ENCODE results near the gene LETMD1. TPM values are rescaled to one million over a fixed set of nuclear protein-coding genes. Genes with fewer than 3 reads are reported as not detected.
A peak's percentile ranks its signal among the peaks of the same experiment; 100 is the strongest.

LETMD1 gene
- total and polyA plus RNA-seq, 8 donors: 34.3 to 59.5 (median 49.8) TPM

- ATAC-seq (no peak), DNase-seq (peak in 1 of 6 donors; percentile 24), FAIRE-seq (no peak)
- H3K36me3 ChIP-seq: no peaks in the 10 kb centered on the region
- intact Hi-C loops (cut with DNase I): no loop called here
- H3K4me3 ChIP-seq: no peak overlapping the region
- H3K9me3 ChIP-seq: no peaks in the 10 kb centered on the region
- H3K4me1 ChIP-seq: peaks cover 2 to 10% (median 5%) of the 10 kb centered on the region in 3 donors
- no peaks in the 10 kb centered on the region for H3K27me3 ChIP-seq
- 12 to 16% methylated on average over 9 of the region's 9 CpGs for whole genome bisulfite sequencing, 2 donors
- H3K27ac ChIP-seq: peak overlapping the region in 1 of 4 donors; percentile 16
- TF ChIP-seq CTCF (IDR thresholded peaks at IDR 0.05): peak in 1 of 4 donors; percentile 11
These were observed 19.9 kb upstream of the LETMD1 start for GRCh38 chr12:51028126-51028812.

- WGBS, 2 donors: 42 to 59% methylated on average over 5 of the region's 5 CpGs
- no peak overlapping the region for H3K4me3 ChIP-seq
- TF ChIP-seq CTCF (IDR thresholded peaks at IDR 0.05): no peak
- H3K9me3 ChIP-seq: no peaks in the 10 kb centered on the region
- DNase-seq (no peak), FAIRE-seq (no peak), ATAC-seq (no peak)
- no peaks in the 10 kb centered on the region for H3K27me3 ChIP-seq
- no peaks in the 10 kb centered on the region for H3K36me3 ChIP-seq
- H3K27ac ChIP-seq: peak overlapping the region in 1 of 4 donors; percentile 16
- intact Hi-C loops (cut with DNase I): no loop called here
- peaks cover 0 to 5% (median 0%) of the 10 kb centered on the region in 3 donors for H3K4me1 ChIP-seq
These were observed 19.3 kb upstream of the LETMD1 start for GRCh38 chr12:51028813-51029150.

GRCh38 chr12:51033048-51033447 is 15.1 kb upstream of the LETMD1 start:
- intact Hi-C loops (cut with DNase I): no loop called here
- Histone ChIP-seq H3K9me3 (no peaks in the 10 kb centered on the region), H3K27ac (no peak overlapping the region), H3K36me3 (no peaks in the 10 kb centered on the region), H3K27me3 (no peaks in the 10 kb centered on the region), H3K4me1 (no peaks in the 10 kb centered on the region), H3K4me3 (no peak overlapping the region)
- no peak for ATAC-seq
- WGBS, 2 donors: 63 to 82% methylated on average over 2 of the region's 2 CpGs
- no peak for DNase-seq
- no peak for FAIRE-seq
- no peak for TF ChIP-seq CTCF (IDR thresholded peaks at IDR 0.05)

GRCh38 chr12:51033457-51034089 is 14.6 kb upstream of the LETMD1 start:
- ATAC-seq: no peak
- Histone ChIP-seq H3K36me3 (no peaks in the 10 kb centered on the region), H3K4me1 (no peaks in the 10 kb centered on the region), H3K27me3 (no peaks in the 10 kb centered on the region), H3K4me3 (no peak overlapping the region), H3K9me3 (no peaks in the 10 kb centered on the region), H3K27ac (no peak overlapping the region)
- DNase-seq: no peak
- FAIRE-seq: no peak
- TF ChIP-seq CTCF (IDR thresholded peaks at IDR 0.05): no peak
- intact Hi-C loops (cut with DNase I): no loop called here
- 90 to 98% methylated on average over 4 of the region's 4 CpGs for WGBS, 2 donors

- no peak for FAIRE-seq
- no peaks in the 10 kb centered on the region for H3K4me1 ChIP-seq
- 55 to 67% methylated on average over 3 of the region's 3 CpGs for WGBS, 2 donors
- no peak overlapping the region for H3K27ac ChIP-seq
- H3K9me3 ChIP-seq: no peaks in the 10 kb centered on the region
- H3K4me3 ChIP-seq: no peak overlapping the region
- no peak for DNase-seq
- intact Hi-C loops (cut with DNase I): no loop called here
- no peaks in the 10 kb centered on the region for H3K36me3 ChIP-seq
- no peak for TF ChIP-seq CTCF (IDR thresholded peaks at IDR 0.05)
- no peaks in the 10 kb centered on the region for H3K27me3 ChIP-seq
- no peak for ATAC-seq
These were observed 11.8 kb upstream of the LETMD1 start for GRCh38 chr12:51036279-51036678.
